Gastrocnemius medialis (tissue), 4 donors: ENCODE measurements around the gene CADPS. TPM values are rescaled to one million over a fixed set of nuclear protein-coding genes. Genes with fewer than 3 reads are reported as not detected.

Experiments used
- ATAC-seq, 2 donors: fragments of 150-250 bp; one replicate each; pipeline ENCODE4 v1.9.1; 2016
- DNase-seq, 2 donors: peaks; one replicate each; pipeline ENCODE4 v3.0.0-alpha.2; 2019
- H3K27ac ChIP-seq, 4 donors: fragments of 200-600 bp; sonication (generic); 1 replicate in 1 of 4; 2 replicates in 3 of 4; pipeline ENCODE4 v1.5.1; 2016 to 2018; ENCODE audit warnings: mild to moderate bottlenecking in 2 of 4, moderate library complexity in 1 of 4
- H3K27me3 ChIP-seq, 3 donors: fragments of 200-600 bp; sonication (generic) in 2 of 3; 1 replicate in 1 of 3; 2 replicates in 2 of 3; pipeline versions ENCODE4 v1.5.1 to v1.6.0; 2016 to 2019; ENCODE audit warnings: mild to moderate bottlenecking in 1 of 3, moderate library complexity in 1 of 3
- H3K36me3 ChIP-seq, 2 donors: fragments of 200-600 bp; sonication (generic) in 1 of 2; one replicate each; pipeline ENCODE4 v1.5.1; 2017 to 2018
- H3K4me1 ChIP-seq, 2 donors: fragments of 200-600 bp; sonication (generic) in 1 of 2; one replicate each; pipeline ENCODE4 v1.5.1; 2016 to 2017; ENCODE audit warnings: mild to moderate bottlenecking in 2 of 2
- H3K4me3 ChIP-seq, 4 donors: fragments of 200-600 bp; sonication (generic) in 3 of 4; 1 replicate in 1 of 4; 2 replicates in 3 of 4; pipeline ENCODE4 v1.5.1; 2016 to 2019; ENCODE audit warnings: mild to moderate bottlenecking in 2 of 4
- H3K9me3 ChIP-seq, 3 donors: fragments of 200-600 bp; sonication (generic) in 2 of 3; 1 replicate in 1 of 3; 2 replicates in 2 of 3; pipeline ENCODE4 v1.5.1; 2016 to 2019
- CTCF ChIP-seq, 5 experiments: fragments of 450-650 bp in 3 of 5; fragments of 200-600 bp in 2 of 5; sonication (generic) in 2 of 5; IDR thresholded peaks in 4 of 5; conservative IDR thresholded peaks in 1 of 5; 1 replicate in 4 of 5; 2 replicates in 1 of 5; pipeline ENCODE4 v1.5.1; 2016 to 2019; ENCODE audit warnings: antibody characterized with exemption in 5 of 5, mild to moderate bottlenecking in 3 of 5, moderate library complexity in 3 of 5
- POLR2A ChIP-seq, 2 donors: fragments of 450-650 bp; IDR thresholded peaks; one replicate each; pipeline ENCODE4 v1.6.1; 2017; ENCODE audit warnings: antibody characterized with exemption in 2 of 2, mild to moderate bottlenecking in 2 of 2, moderate library complexity in 2 of 2
- in situ Hi-C, 4 donors: fragments of 200-750 bp; cut with MboI; loops; one replicate each; pipeline versions ENCODE4 v1.15.0 to v1.8.0; 2017; ENCODE audit warnings: low sequenced_read_pairs in 4 of 4
- intact Hi-C: fragments of 100-400 bp; cut with DNase I; formaldehyde crosslinking; loops from one replicate; pipeline ENCODE4 v1.15.1; 2023; ENCODE audit warnings: low total_unique reads
- total RNA-seq, 4 donors: library from RNA; depleted of rRNA; stranded (reverse); fragments of >200 nt; gene quantifications; one replicate each; pipeline versions ENCODE4 v1.1.0 to v1.2.3, GENCODE V29; 2016

The CADPS gene
- total RNA-seq, 4 donors from 2014 or later = 2.1 TPM; not detected in 3

- ATAC-seq = peak; percentile 30 to 42
These were observed 307.9 kb downstream of the CADPS start for GRCh38 chr3:62567097-62568021.

GRCh38 chr3:62566022-62566557 lies 309.1 kb downstream of the CADPS start:
- ATAC-seq = no peak
- Histone ChIP-seq H3K27me3 (no peaks in the 10 kb centered on the region), H3K27ac (no peak overlapping the region), H3K9me3 (no peaks in the 10 kb centered on the region), H3K4me3 (no peak overlapping the region), H3K4me1 (no peaks in the 10 kb centered on the region), H3K36me3 (no peaks in the 10 kb centered on the region)
- intact Hi-C loops = no loop called here
- in situ Hi-C loops = no loop called here
- DNase-seq = no peak
- TF ChIP-seq CTCF (IDR thresholded peaks at IDR 0.05 in 4 of 5, conservative IDR thresholded peaks at IDR 0.05 in 1 of 5) = no peak
- no peak for TF ChIP-seq POLR2A (IDR thresholded peaks at IDR 0.05)

More at GRCh38 chr3:62567097-62568021, 307.9 kb downstream of the CADPS start:
- no peaks in the 10 kb centered on the region for H3K9me3 ChIP-seq
- DNase-seq = peak in 1 of 2 donors; percentile 28
- no peak overlapping the region for H3K4me3 ChIP-seq
- no peaks in the 10 kb centered on the region for H3K36me3 ChIP-seq
- H3K27me3 ChIP-seq = no peaks in the 10 kb centered on the region
- TF ChIP-seq POLR2A (IDR thresholded peaks at IDR 0.05) = no peak
- TF ChIP-seq CTCF (IDR thresholded peaks at IDR 0.05 in 4 of 5, conservative IDR thresholded peaks at IDR 0.05 in 1 of 5) = no peak
- H3K27ac ChIP-seq = no peak overlapping the region
- H3K4me1 ChIP-seq = no peaks in the 10 kb centered on the region
- in situ Hi-C loops = no loop called here
- intact Hi-C loops = no loop called here

- no peak for DNase-seq
- no peak for TF ChIP-seq CTCF (IDR thresholded peaks at IDR 0.05 in 4 of 5, conservative IDR thresholded peaks at IDR 0.05 in 1 of 5)
- TF ChIP-seq POLR2A (IDR thresholded peaks at IDR 0.05) = no peak
- no peaks in the 10 kb centered on the region for H3K27me3 ChIP-seq
- in situ Hi-C loops (no loop called here), intact Hi-C loops (no loop called here)
- H3K27ac ChIP-seq = no peak overlapping the region
- ATAC-seq = no peak
- H3K36me3 ChIP-seq = no peaks in the 10 kb centered on the region
- no peaks in the 10 kb centered on the region for H3K9me3 ChIP-seq
- no peak overlapping the region for H3K4me3 ChIP-seq
- H3K4me1 ChIP-seq = no peaks in the 10 kb centered on the region
These were observed 312.6 kb downstream of the CADPS start for GRCh38 chr3:62562596-62562995.

- Histone ChIP-seq H3K4me3 (no peak overlapping the region), H3K9me3 (no peaks in the 10 kb centered on the region), H3K27ac (no peak overlapping the region), H3K4me1 (no peaks in the 10 kb centered on the region), H3K27me3 (no peaks in the 10 kb centered on the region), H3K36me3 (no peaks in the 10 kb centered on the region)
- intact Hi-C loops = no loop called here
- ATAC-seq = no peak
- in situ Hi-C loops = no loop called here
- TF ChIP-seq POLR2A (IDR thresholded peaks at IDR 0.05) (no peak), CTCF (IDR thresholded peaks at IDR 0.05 in 4 of 5, conservative IDR thresholded peaks at IDR 0.05 in 1 of 5) (no peak)
- no peak for DNase-seq
These were observed 313.2 kb downstream of the CADPS start for GRCh38 chr3:62562017-62562416.
